ENCODE data around the gene TC2N. TPM values are rescaled to one million over a fixed set of nuclear protein-coding genes. Genes with fewer than 3 reads are reported as not detected.

TC2N gene
- total and polyA plus RNA-seq, 2 donors (not counting 3 experiments of a cell fraction or from before 2014, with no cell fraction given): 0.40 TPM; not detected in 1

DNA sequence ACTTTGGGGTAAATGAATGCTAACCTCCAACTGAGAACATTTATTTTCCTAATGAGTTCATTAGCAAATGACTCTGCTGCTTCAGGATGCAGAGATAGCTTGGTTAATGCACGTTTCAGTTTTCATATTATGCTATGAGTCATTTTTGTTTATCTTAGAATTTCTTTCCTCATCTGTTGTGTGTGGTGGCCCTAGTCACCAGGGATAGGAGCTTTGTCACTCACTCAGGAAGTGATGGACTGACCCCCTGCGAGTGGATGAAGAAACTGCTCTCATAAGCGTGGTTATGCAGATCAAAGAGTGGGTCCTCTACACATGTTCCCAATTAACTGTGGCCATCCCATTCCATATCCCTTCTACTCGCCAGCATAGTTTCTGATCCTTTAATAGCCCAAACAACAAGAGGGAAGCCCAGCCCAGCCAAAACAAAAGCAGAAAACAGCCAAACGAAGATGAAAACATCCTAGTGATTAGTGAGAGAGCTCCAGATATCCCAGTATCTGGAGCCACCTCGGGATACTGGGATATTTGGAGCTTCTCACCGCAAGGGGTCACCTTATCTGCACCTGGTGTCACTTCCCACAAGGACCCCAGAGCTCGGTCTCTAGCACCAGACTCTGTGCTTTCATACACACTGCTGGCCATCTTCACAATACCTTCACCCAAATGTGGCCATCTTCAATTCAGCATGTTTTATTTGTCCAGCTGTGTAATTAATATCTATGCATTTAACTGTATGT is 8.6 kb downstream of the TC2N start:
- H3K9me1 ChIP-seq (replicated peaks; ENCODE audit: control insufficient read depth, extremely low read depth, insufficient read depth, low read length): no peaks in the 10 kb centered on the region
- POLR2A ChIA-PET: no interaction called here
- H3K9ac ChIP-seq (replicated peaks; ENCODE audit: extremely low read depth, insufficient read depth, low read length): no peak overlapping the region
- no peak overlapping the region for H3K27ac ChIP-seq (ENCODE audit: insufficient read depth, low read depth, low read length)
- no peak overlapping the region for H3K4me3 ChIP-seq (replicated peaks in 1 of 3; ENCODE audit: insufficient read depth in 1 of 3, low read depth in 1 of 3, low read length in 3 of 3)
- intact Hi-C loops (cut with micrococcal nuclease) (no loop called here), dilution Hi-C loops (cut with MboI; ENCODE audit: extremely low pct_ligation_motif_present, low sequenced_read_pairs) (no loop called here)
- no peaks in the 10 kb centered on the region for H3K9me3 ChIP-seq (replicated peaks; ENCODE audit: control insufficient read depth, insufficient read depth, low read length)
- H2AFZ ChIP-seq (ENCODE audit: low read depth, low read length): no peak overlapping the region
- TF ChIP-seq, protein P1, sequence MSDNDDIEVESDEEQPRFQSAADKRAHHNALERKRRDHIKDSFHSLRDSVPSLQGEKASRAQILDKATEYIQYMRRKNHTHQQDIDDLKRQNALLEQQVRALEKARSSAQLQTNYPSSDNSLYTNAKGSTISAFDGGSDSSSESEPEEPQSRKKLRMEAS (IDR thresholded peaks at IDR 0.05; ENCODE audit: insufficient read depth, insufficient read length): no peak
- TF ChIP-seq, protein P2, sequence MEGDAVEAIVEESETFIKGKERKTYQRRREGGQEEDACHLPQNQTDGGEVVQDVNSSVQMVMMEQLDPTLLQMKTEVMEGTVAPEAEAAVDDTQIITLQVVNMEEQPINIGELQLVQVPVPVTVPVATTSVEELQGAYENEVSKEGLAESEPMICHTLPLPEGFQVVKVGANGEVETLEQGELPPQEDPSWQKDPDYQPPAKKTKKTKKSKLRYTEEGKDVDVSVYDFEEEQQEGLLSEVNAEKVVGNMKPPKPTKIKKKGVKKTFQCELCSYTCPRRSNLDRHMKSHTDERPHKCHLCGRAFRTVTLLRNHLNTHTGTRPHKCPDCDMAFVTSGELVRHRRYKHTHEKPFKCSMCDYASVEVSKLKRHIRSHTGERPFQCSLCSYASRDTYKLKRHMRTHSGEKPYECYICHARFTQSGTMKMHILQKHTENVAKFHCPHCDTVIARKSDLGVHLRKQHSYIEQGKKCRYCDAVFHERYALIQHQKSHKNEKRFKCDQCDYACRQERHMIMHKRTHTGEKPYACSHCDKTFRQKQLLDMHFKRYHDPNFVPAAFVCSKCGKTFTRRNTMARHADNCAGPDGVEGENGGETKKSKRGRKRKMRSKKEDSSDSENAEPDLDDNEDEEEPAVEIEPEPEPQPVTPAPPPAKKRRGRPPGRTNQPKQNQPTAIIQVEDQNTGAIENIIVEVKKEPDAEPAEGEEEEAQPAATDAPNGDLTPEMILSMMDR (IDR thresholded peaks at IDR 0.05; ENCODE audit: extremely low read depth in 1 of 2, insufficient read depth in 1 of 2, low read depth in 1 of 2, low read length in 2 of 2): peak in 1 of 2 donors; percentile 4
- peak; percentile 24 for TF ChIP-seq FOS (IDR thresholded peaks at IDR 0.05; ENCODE audit: borderline replicate concordance, insufficient read depth, low read length)
- H4K20me1 ChIP-seq (replicated peaks; ENCODE audit: control insufficient read depth, extremely low read depth, insufficient read depth, low read length): no peaks in the 10 kb centered on the region
- peak; percentile 28 for FAIRE-seq
- H3K4me2 ChIP-seq (ENCODE audit: insufficient read depth, low read length): peak overlapping the region; percentile 3
- H3K79me2 ChIP-seq (ENCODE audit: control insufficient read depth, insufficient read depth, low read length): no peaks in the 10 kb centered on the region
- no peaks in the 10 kb centered on the region for H3K36me3 ChIP-seq (ENCODE audit: control insufficient read depth in 2 of 2, extremely low read depth in 1 of 2, insufficient read depth in 2 of 2, low read length in 2 of 2)
- no peaks in the 10 kb centered on the region for H3K4me1 ChIP-seq (ENCODE audit: control insufficient read depth, extremely low read depth, insufficient read depth, low read length)
- DNase-seq (ENCODE audit: low read depth, low spot score): peak; percentile 28
- BruUV-seq (replicated peaks): no TSS peak
- CTCF ChIA-PET: interaction anchor here (0.8 to 1.9 kb wide), 5 partner anchors 13 to 138 kb away, joined by 3 to 10 read pairs (median 5); no protein-coding TSS in a partner anchor
- no peaks in the 10 kb centered on the region for H3K27me3 ChIP-seq (ENCODE audit: control insufficient read depth in 2 of 2, insufficient read depth in 2 of 2, low read length in 2 of 2)

DNA sequence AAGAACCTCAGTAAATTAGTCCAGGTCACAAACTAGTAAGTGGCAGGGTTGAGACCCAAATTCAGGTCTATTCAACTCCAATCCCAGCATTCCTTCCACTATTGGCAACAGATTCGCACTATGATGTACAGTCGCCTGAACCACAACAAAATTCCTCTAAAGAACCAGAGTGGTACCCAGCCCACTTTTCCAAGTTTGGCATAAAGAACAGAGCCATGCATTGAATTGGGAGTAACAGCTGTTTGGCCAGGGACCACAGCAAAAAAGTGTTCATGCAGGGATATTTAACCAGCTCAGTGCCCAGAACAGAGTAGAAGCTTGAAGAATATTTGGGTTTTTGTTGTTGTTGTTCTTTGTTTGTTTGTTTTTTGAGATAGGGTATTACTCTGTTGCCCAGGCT is 9.7 kb downstream of the TC2N start:
- no peaks in the 10 kb centered on the region for H3K79me2 ChIP-seq (ENCODE audit: control insufficient read depth, insufficient read depth, low read length)
- no peak overlapping the region for H3K27ac ChIP-seq (ENCODE audit: insufficient read depth, low read depth, low read length)
- H3K9ac ChIP-seq (replicated peaks; ENCODE audit: extremely low read depth, insufficient read depth, low read length): no peak overlapping the region
- no peaks in the 10 kb centered on the region for H3K36me3 ChIP-seq (ENCODE audit: control insufficient read depth in 2 of 2, extremely low read depth in 1 of 2, insufficient read depth in 2 of 2, low read length in 2 of 2)
- FAIRE-seq (no peak), DNase-seq (ENCODE audit: low read depth, low spot score) (no peak)
- intact Hi-C loops (cut with micrococcal nuclease) (no loop called here), dilution Hi-C loops (cut with MboI; ENCODE audit: extremely low pct_ligation_motif_present, low sequenced_read_pairs) (no loop called here)
- no peak overlapping the region for H3K4me2 ChIP-seq (ENCODE audit: insufficient read depth, low read length)
- no peak overlapping the region for H2AFZ ChIP-seq (ENCODE audit: low read depth, low read length)
- H3K4me1 ChIP-seq (ENCODE audit: control insufficient read depth, extremely low read depth, insufficient read depth, low read length): no peaks in the 10 kb centered on the region
- H4K20me1 ChIP-seq (replicated peaks; ENCODE audit: control insufficient read depth, extremely low read depth, insufficient read depth, low read length): no peaks in the 10 kb centered on the region
- H3K27me3 ChIP-seq (ENCODE audit: control insufficient read depth in 2 of 2, insufficient read depth in 2 of 2, low read length in 2 of 2): peaks cover 0 to 3% of the 10 kb centered on the region in 2 experiments
- ChIA-PET CTCF (no interaction called here), POLR2A (no interaction called here)
- BruUV-seq (replicated peaks): no TSS peak
- TF ChIP-seq POLR2A (IDR thresholded peaks at IDR 0.05; ENCODE audit: low read depth, low read length): no peak
- TF ChIP-seq POLR2AphosphoS5 (IDR thresholded peaks at IDR 0.05; ENCODE audit: insufficient read depth, low read depth, low read length): no peak
- no peak for TF ChIP-seq EZH2 (IDR thresholded peaks at IDR 0.05; ENCODE audit: borderline replicate concordance, low read depth, low read length, severe bottlenecking)
- TF ChIP-seq, protein P2 (IDR thresholded peaks at IDR 0.05; ENCODE audit: extremely low read depth in 1 of 2, insufficient read depth in 1 of 2, low read depth in 1 of 2, low read length in 2 of 2): no peak
- H3K9me3 ChIP-seq (replicated peaks; ENCODE audit: control insufficient read depth, insufficient read depth, low read length): no peaks in the 10 kb centered on the region
- H3K9me1 ChIP-seq (replicated peaks; ENCODE audit: control insufficient read depth, extremely low read depth, insufficient read depth, low read length): no peaks in the 10 kb centered on the region
- H3K4me3 ChIP-seq (replicated peaks in 1 of 3; ENCODE audit: insufficient read depth in 1 of 3, low read depth in 1 of 3, low read length in 3 of 3): no peak overlapping the region

All from endothelial cell of umbilical vein (primary cell).